Bronchial epithelial cell (primary cell): ENCODE results near the gene MTA1. TPM values are rescaled to one million over a fixed set of nuclear protein-coding genes. Genes with fewer than 3 reads are reported as not detected.

ENCODE experiments used
- DNase-seq: peaks from one replicate; pipeline ENCODE4 v3.0.0-alpha.2; 2010; ENCODE audit warnings: low read depth
- FAIRE-seq: peaks from 2 replicates; lab custom pipeline; 2011; peaks lifted over from hg19 to GRCh38; lab: Jason Lieb, UNC
- H3K27me3 ChIP-seq: 2 replicates; pipeline ENCODE4 v1.5.1; 2011; ENCODE audit warnings: low read length; ENCODE audit not compliant: control insufficient read depth, insufficient read depth
- H3K36me3 ChIP-seq: 2 replicates; pipeline ENCODE4 v1.5.1; 2011; ENCODE audit warnings: low read length; ENCODE audit not compliant: control insufficient read depth, insufficient read depth
- H3K4me3 ChIP-seq: 2 replicates; pipeline ENCODE4 v1.5.1; 2011; ENCODE audit warnings: mild to moderate bottlenecking, low read depth, low read length, control low read depth
- total RNA-seq: library from RNA; depleted of rRNA; stranded (reverse); fragments of >200 nt; gene quantifications from 2 replicates; pipeline ENCODE4 v1.2.1, GENCODE V29; 2014
- TF ChIP-seq, protein P1 (sequence below): IDR thresholded peaks from 2 replicates; pipeline ENCODE4 v1.5.1; 2011; ENCODE audit warnings: mild to moderate bottlenecking, moderate library complexity, low read length, control low read depth, inconsistent platforms; ENCODE audit not compliant: insufficient read depth, severe bottlenecking

The MTA1 gene
- total RNA-seq, 1 donor from 2014 or later = 25.5 TPM

DNA sequence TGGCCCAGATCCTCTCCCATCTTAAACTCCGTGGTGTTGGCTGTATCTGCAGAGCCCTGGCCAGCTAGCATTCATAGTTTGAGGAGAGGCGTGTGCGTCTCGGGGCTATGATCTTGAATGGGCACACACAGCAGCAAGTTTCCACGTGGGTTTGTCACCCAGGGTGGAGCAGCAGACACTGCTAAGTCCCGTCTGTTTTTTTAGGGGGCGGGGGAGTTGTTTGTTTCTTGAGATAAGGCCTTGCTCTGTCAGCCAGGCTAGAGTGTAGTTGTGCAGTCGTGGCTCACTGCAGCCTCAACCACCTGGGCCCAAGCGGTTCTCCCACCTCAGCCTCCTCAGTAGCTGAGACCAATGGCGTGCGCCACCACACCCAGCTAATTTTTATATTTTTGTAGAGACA lies 41.4 kb upstream of the MTA1 start:
- FAIRE-seq = no peak
- TF ChIP-seq, protein P1, sequence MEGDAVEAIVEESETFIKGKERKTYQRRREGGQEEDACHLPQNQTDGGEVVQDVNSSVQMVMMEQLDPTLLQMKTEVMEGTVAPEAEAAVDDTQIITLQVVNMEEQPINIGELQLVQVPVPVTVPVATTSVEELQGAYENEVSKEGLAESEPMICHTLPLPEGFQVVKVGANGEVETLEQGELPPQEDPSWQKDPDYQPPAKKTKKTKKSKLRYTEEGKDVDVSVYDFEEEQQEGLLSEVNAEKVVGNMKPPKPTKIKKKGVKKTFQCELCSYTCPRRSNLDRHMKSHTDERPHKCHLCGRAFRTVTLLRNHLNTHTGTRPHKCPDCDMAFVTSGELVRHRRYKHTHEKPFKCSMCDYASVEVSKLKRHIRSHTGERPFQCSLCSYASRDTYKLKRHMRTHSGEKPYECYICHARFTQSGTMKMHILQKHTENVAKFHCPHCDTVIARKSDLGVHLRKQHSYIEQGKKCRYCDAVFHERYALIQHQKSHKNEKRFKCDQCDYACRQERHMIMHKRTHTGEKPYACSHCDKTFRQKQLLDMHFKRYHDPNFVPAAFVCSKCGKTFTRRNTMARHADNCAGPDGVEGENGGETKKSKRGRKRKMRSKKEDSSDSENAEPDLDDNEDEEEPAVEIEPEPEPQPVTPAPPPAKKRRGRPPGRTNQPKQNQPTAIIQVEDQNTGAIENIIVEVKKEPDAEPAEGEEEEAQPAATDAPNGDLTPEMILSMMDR = no peak

DNA sequence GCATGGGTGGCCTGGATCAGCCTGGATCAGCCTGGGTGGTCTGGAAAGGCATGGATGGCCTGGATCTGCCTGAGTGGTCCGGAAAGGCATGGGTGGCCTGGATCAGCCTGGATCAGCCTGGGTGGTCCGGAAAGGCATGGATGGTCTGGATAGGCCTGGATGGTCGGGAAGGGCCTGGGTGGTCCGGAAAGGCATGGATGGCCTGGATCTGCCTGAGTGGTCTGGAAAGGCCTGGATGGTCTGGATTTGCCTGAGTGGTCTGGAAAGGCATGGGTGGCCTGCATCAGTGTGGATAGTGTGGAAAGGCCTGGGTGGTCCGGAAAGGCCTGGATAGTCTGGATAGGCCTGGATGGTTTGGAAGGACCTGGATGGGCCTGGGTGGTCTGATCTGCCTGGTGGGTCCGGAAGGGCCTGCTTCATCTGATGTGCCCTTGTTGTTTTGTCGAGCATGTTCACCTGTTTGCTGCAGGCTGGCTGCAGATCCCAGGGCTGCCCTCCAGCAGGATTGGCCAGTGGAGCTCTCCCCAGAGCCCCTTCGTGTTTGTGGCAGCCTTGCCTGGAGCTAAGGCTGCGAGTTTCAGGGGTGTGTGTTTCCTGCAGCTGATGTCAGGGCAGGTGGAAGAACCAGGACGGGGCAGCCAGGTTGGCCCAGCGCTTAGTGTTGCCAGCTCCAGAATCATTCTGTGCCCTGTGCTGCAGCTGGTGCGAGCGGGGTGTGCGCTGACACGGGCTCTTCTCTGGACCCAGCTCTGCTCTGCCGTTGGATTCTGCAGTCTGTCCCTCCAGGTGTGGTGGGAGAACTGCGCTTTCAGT lies 40.5 kb upstream of the MTA1 start:
- no peak overlapping the region for H3K4me3 ChIP-seq
- peak; percentile 18 for FAIRE-seq
- no peak for DNase-seq
- H3K27me3 ChIP-seq = no peaks in the 10 kb centered on the region
- TF ChIP-seq, protein P1 = no peak
- H3K36me3 ChIP-seq = peaks cover 12% of the 10 kb centered on the region

More for the DNA sequence above, 41.4 kb upstream of the MTA1 start:
- Histone ChIP-seq H3K4me3 (no peak overlapping the region), H3K27me3 (no peaks in the 10 kb centered on the region), H3K36me3 (peaks cover 11% of the 10 kb centered on the region)
- DNase-seq = no peak

DNA sequence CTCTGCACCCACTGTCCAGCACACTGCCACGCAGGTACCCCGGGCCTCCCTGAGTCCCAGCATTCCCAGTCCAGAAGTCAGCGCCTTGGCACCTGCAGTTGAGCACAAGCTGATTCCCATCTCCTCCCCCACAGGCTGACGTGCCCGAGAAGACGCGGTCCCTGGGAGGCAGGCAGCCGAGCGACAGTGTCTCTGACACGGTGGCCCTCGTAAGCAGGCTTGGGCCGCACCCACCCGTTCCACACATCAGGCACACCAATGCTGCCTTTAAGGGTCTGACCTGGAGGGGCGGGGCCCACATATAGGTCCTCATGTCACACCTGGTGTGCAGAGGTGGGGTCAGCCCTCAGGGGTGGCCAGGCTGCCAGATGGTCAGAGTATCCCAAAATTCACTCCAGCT lies 39.7 kb upstream of the MTA1 start:
- DNase-seq = no peak
- no peak overlapping the region for H3K4me3 ChIP-seq
- H3K27me3 ChIP-seq = no peaks in the 10 kb centered on the region
- TF ChIP-seq, protein P1 = no peak
- no peak for FAIRE-seq
- H3K36me3 ChIP-seq = peaks cover 15% of the 10 kb centered on the region

DNA sequence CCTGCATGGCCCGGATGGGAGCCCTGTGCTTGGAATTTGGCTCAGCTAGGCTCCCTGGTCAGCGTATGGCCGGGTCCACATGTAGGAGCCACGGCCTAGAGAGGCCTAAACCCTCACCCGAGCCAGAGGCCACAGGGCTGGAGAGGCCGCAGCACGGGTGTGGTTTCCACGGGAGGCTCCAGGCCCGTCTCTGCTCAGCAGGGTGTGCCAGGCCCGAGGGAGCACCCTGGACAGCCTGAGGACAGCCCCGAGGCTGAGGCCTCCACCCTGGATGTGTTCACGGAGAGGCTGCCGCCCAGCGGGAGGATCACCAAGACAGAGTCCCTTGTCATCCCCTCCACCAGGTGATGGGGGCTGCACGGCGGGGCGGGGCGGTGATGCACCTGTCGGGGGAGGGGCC lies 38.9 kb upstream of the MTA1 start:
- TF ChIP-seq, protein P1 = no peak
- Histone ChIP-seq H3K36me3 (peaks cover 16% of the 10 kb centered on the region), H3K4me3 (no peak overlapping the region), H3K27me3 (no peaks in the 10 kb centered on the region)
- DNase-seq (no peak), FAIRE-seq (no peak)

DNA sequence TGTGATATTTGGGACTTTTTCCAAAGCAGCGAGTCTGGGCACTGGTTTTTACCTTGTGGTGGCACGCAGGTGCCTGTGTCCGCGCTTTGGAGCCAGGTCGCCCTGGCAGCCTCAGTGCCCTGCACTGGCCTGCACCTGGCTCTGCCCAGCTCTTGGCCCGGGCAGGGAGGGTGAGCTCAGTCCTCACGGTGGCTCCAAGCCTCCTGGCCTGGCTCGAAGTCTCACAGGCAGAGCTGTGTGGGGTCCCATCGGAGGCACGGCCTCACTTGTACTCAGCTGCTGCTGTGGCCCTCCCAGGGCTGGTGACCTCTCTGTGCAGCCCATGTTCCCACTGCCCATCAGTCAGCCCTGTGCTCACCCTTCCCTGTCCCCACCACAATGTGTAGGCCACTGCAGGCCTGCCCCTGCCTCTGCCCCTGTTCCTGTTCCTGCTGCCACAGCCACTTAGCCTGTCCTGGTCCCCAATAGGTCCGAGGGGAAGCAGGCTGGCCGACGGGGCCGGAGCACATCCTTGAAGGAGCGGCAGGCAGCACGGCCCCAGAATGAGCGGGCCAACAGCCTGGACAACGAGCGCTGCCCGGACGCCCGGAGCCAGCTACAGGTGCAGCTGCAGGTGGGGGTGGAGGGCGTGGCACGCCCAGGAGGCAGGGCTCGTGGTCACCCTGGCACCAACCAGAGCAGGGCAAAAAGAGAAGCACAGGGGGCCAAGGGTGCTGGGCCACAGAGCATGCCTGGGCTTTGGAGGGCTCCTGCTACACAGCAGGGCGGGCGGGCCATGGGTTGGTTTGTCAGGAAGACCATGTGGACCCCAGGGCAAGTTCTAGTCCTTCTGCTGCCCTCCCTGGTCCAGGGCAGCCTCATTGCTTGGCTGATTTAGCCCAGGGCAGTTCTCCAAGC lies 37.9 kb upstream of the MTA1 start:
- TF ChIP-seq, protein P1 = no peak
- no peaks in the 10 kb centered on the region for H3K27me3 ChIP-seq
- FAIRE-seq (no peak), DNase-seq (no peak)
- H3K36me3 ChIP-seq = peaks cover 16% of the 10 kb centered on the region
- H3K4me3 ChIP-seq = no peak overlapping the region
